ENCODE results near the gene TSPAN5. TPM values are rescaled to one million over a fixed set of nuclear protein-coding genes. Genes with fewer than 3 reads are reported as not detected.

The TSPAN5 gene
- polyA plus RNA-seq, 1 experiment: 190 TPM

- Histone ChIP-seq H3K9me3 (ENCODE audit: control insufficient read depth, insufficient read depth, low read length) (no peaks in the 10 kb centered on the region; the same call in 1 of the 2 replicates), H3K4me3 (ENCODE audit: low read depth, low read length) (no peak overlapping the region), H3K27me3 (ENCODE audit: control insufficient read depth, insufficient read depth, low read length) (no peaks in the 10 kb centered on the region), H3K27ac (ENCODE audit: low read depth, low read length) (no peak overlapping the region)
- no peak for DNase-seq (ENCODE audit: low read depth, low spot score)
- ChIA-PET CTCF (interaction anchor here (1.1 kb wide), 1 partner anchor 23 kb away, joined by 4 read pairs; no protein-coding TSS in a partner anchor), POLR2A (interaction anchor here (1.5 kb wide), 1 partner anchor 229 kb away, joined by 3 read pairs; the partner anchor contains the start of gene RAP1GDS1)
- TF ChIP-seq CTCF (IDR thresholded peaks at IDR 0.05; ENCODE audit: low read depth, low read length): no peak
Observed at GRCh38 chr4:98490251-98490650, 168.2 kb downstream of the TSPAN5 start.

GRCh38 chr4:98485816-98486345 is 172.5 kb downstream of the TSPAN5 start:
- Histone ChIP-seq H3K9me3 (ENCODE audit: control insufficient read depth, insufficient read depth, low read length) (no peaks in the 10 kb centered on the region; the same call in 1 of the 2 replicates), H3K4me3 (ENCODE audit: low read depth, low read length) (no peak overlapping the region), H3K27me3 (ENCODE audit: control insufficient read depth, insufficient read depth, low read length) (no peaks in the 10 kb centered on the region), H3K27ac (ENCODE audit: low read depth, low read length) (no peak overlapping the region)
- ChIA-PET POLR2A (no interaction called here), CTCF (interaction anchor here (1.1 to 1.3 kb wide), 2 partner anchors 9 to 19 kb away, joined by 4 to 7 read pairs; no protein-coding TSS in a partner anchor)
- no peak for TF ChIP-seq CTCF (IDR thresholded peaks at IDR 0.05; ENCODE audit: low read depth, low read length)
- no peak for DNase-seq (ENCODE audit: low read depth, low spot score)

GRCh38 chr4:98484031-98484430 is 174.4 kb downstream of the TSPAN5 start:
- Histone ChIP-seq H3K9me3 (ENCODE audit: control insufficient read depth, insufficient read depth, low read length) (no peaks in the 10 kb centered on the region), H3K27ac (ENCODE audit: low read depth, low read length) (no peak overlapping the region), H3K27me3 (ENCODE audit: control insufficient read depth, insufficient read depth, low read length) (no peaks in the 10 kb centered on the region), H3K4me3 (ENCODE audit: low read depth, low read length) (no peak overlapping the region)
- no peak for DNase-seq (ENCODE audit: low read depth, low spot score)
- ChIA-PET CTCF (no interaction called here), POLR2A (no interaction called here)
- TF ChIP-seq CTCF (IDR thresholded peaks at IDR 0.05; ENCODE audit: low read depth, low read length): no peak

GRCh38 chr4:98482847-98483806 is 175.3 kb downstream of the TSPAN5 start:
- DNase-seq (ENCODE audit: low read depth, low spot score): no peak
- H3K27me3 ChIP-seq (ENCODE audit: control insufficient read depth, insufficient read depth, low read length): no peaks in the 10 kb centered on the region
- H3K9me3 ChIP-seq (ENCODE audit: control insufficient read depth, insufficient read depth, low read length): no peaks in the 10 kb centered on the region
- CTCF ChIA-PET: interaction anchor here (0.5 to 2.5 kb wide), 2 partner anchors 16 to 393 kb away, joined by 4 to 11 read pairs; no protein-coding TSS in a partner anchor
- no peak overlapping the region for H3K4me3 ChIP-seq (ENCODE audit: low read depth, low read length)
- no peak for TF ChIP-seq CTCF (IDR thresholded peaks at IDR 0.05; ENCODE audit: low read depth, low read length)
- H3K27ac ChIP-seq (ENCODE audit: low read depth, low read length): peak overlapping the region; percentile 47
- POLR2A ChIA-PET: no interaction called here

- Histone ChIP-seq H3K9me3 (ENCODE audit: control insufficient read depth, insufficient read depth, low read length) (no peaks in the 10 kb centered on the region), H3K27me3 (ENCODE audit: control insufficient read depth, insufficient read depth, low read length) (no peaks in the 10 kb centered on the region), H3K4me3 (ENCODE audit: low read depth, low read length) (no peak overlapping the region), H3K27ac (ENCODE audit: low read depth, low read length) (no peak overlapping the region)
- no peak for DNase-seq (ENCODE audit: low read depth, low spot score)
- POLR2A ChIA-PET: no interaction called here
- no peak for TF ChIP-seq CTCF (IDR thresholded peaks at IDR 0.05; ENCODE audit: low read depth, low read length)
- CTCF ChIA-PET: interaction anchor here (2.5 kb wide), 1 partner anchor 15 kb away, joined by 11 read pairs; no protein-coding TSS in a partner anchor
Observed at GRCh38 chr4:98482503-98482846, 175.9 kb downstream of the TSPAN5 start.

All from AG04450 (cell line).